OCI-LY3 (cell line): ENCODE data around the gene SLC28A2.
"Not testable (repeated sequence)": the region's sequence is repeated elsewhere in the genome, so short reads cannot be mapped to it uniquely, and the experiment has no call there.

ENCODE experiments used
- H2AFZ ChIP-seq: fragments of 200-600, 300-600 bp; shearing (Covaris generic); 2 replicates; pipeline ENCODE4 v1.6.0; 2014; ENCODE audit warnings: antibody characterized with exemption, low read depth, low read length
- H3K27ac ChIP-seq: fragments of 200-600, 300-600 bp; sonication (generic); 2 replicates; pipeline ENCODE4 v1.5.1; 2014; ENCODE audit warnings: mild to moderate bottlenecking, low read length, moderate library complexity, mixed read lengths
- H3K27me3 ChIP-seq: fragments of 200-600, 300-600 bp; sonication (generic); 2 replicates; pipeline ENCODE4 v1.6.1; 2014; ENCODE audit warnings: low read depth, low read length, mixed read lengths
- H3K36me3 ChIP-seq: fragments of 200-600, 300-600 bp; sonication (generic); replicated peaks from 2 replicates; pipeline ENCODE3; 2014; ENCODE audit warnings: low read depth, low read length, mixed read lengths
- H3K4me1 ChIP-seq: fragments of 300-600, 200-600 bp; sonication (generic); 2 replicates; pipeline ENCODE4 v1.6.1; 2014; ENCODE audit warnings: low read length, mixed read lengths
- H3K4me2 ChIP-seq: fragments of 200-600, 300-600 bp; sonication (generic); 2 replicates; pipeline ENCODE4 v1.6.1; 2014; ENCODE audit warnings: low read length, mixed read lengths
- H3K4me3 ChIP-seq: fragments of 300-600, 200-600 bp; sonication (generic); 2 replicates; pipeline ENCODE4 v1.5.1; 2014; ENCODE audit warnings: antibody characterized with exemption, mild to moderate bottlenecking, low read length, moderate library complexity
- H3K79me2 ChIP-seq: fragments of 300-600, 200-600 bp; shearing (Covaris generic); 2 replicates; pipeline ENCODE4 v1.6.1; 2014; ENCODE audit warnings: mild to moderate bottlenecking, low read length, mixed read lengths
- H3K9ac ChIP-seq: fragments of 300-600, 200-600 bp; shearing (Covaris generic); 2 replicates; pipeline ENCODE4 v1.6.0; 2014; ENCODE audit warnings: mild to moderate bottlenecking, low read length, moderate library complexity
- H3K9me3 ChIP-seq: fragments of 200-600, 300-600 bp; shearing (Covaris generic); 2 replicates; pipeline ENCODE4 v1.6.1; 2014; ENCODE audit warnings: low read length, mixed read lengths; ENCODE audit not compliant: insufficient read depth
- H4K20me1 ChIP-seq: fragments of 200-600, 300-600 bp; sonication (generic); 2 replicates; pipeline ENCODE4 v1.6.1; 2016; ENCODE audit warnings: low read length, mixed read lengths; ENCODE audit not compliant: insufficient read depth
- CTCF ChIP-seq: fragments of 200-600, 300-600 bp; sonication (generic); IDR thresholded peaks from 2 replicates; pipeline ENCODE4 v1.5.1; 2014; ENCODE audit warnings: antibody characterized with exemption, low read length, low read depth
- EZH2phosphoT487 ChIP-seq: fragments of 200-600 bp; shearing (Covaris generic); IDR thresholded peaks from 2 replicates; pipeline ENCODE4 v1.6.1; 2018; ENCODE audit warnings: antibody characterized with exemption, mixed run types, low read depth

The SLC28A2 gene

GRCh38 chr15:45234562-45235235 is 17.3 kb upstream of the SLC28A2 start:
- Histone ChIP-seq H3K27me3 (no peaks in the 10 kb centered on the region), H3K9me3 (0 out of 2 replicates have a peak, but pooled peaks cover 2% of the 10 kb centered on the region), H3K4me1 (peaks cover 7% of the 10 kb centered on the region), H3K4me3 (no peak overlapping the region), H3K9ac (no peak overlapping the region), H4K20me1 (no peaks in the 10 kb centered on the region), H3K79me2 (no peaks in the 10 kb centered on the region), H2AFZ (no peak overlapping the region), H3K4me2 (no peak overlapping the region), H3K27ac (no peak overlapping the region), H3K36me3 (no peaks in the 10 kb centered on the region)
- TF ChIP-seq CTCF, result no peak
- no peak for TF ChIP-seq EZH2phosphoT487

GRCh38 chr15:45236806-45237205 is 15.2 kb upstream of the SLC28A2 start:
- H3K9me3 ChIP-seq, H2AFZ ChIP-seq: not testable (repeated sequence)

GRCh38 chr15:45242289-45242688 is 9.7 kb upstream of the SLC28A2 start:
- no peaks in the 10 kb centered on the region for H4K20me1 ChIP-seq
- no peak overlapping the region for H3K4me3 ChIP-seq
- no peaks in the 10 kb centered on the region for H3K36me3 ChIP-seq
- no peaks in the 10 kb centered on the region for H3K27me3 ChIP-seq
- no peak overlapping the region for H3K9ac ChIP-seq
- no peaks in the 10 kb centered on the region for H3K79me2 ChIP-seq
- no peak overlapping the region for H3K27ac ChIP-seq
- no peak overlapping the region for H2AFZ ChIP-seq
- no peak for TF ChIP-seq EZH2phosphoT487
- TF ChIP-seq CTCF, result no peak
- peaks cover 30% of the 10 kb centered on the region for H3K9me3 ChIP-seq
- no peak overlapping the region for H3K4me2 ChIP-seq
- no peaks in the 10 kb centered on the region for H3K4me1 ChIP-seq

More at GRCh38 chr15:45236806-45237205, 15.2 kb upstream of the SLC28A2 start:
- not testable (repeated sequence) for H4K20me1 ChIP-seq, H3K79me2 ChIP-seq, H3K4me3 ChIP-seq, H3K36me3 ChIP-seq, H3K4me2 ChIP-seq, H3K9ac ChIP-seq, H3K4me1 ChIP-seq, H3K27ac ChIP-seq, H3K27me3 ChIP-seq

GRCh38 chr15:45249125-45249780 is 2.8 kb upstream of the SLC28A2 start:
- TF ChIP-seq CTCF (no peak), EZH2phosphoT487 (no peak)
- peaks cover 6% of the 10 kb centered on the region; the same call in 1 of the 2 replicates for H3K9me3 ChIP-seq
- no peak overlapping the region for H3K4me2 ChIP-seq
- no peak overlapping the region for H3K27ac ChIP-seq
- no peak overlapping the region for H2AFZ ChIP-seq
- no peak overlapping the region for H3K4me3 ChIP-seq
- H3K36me3 ChIP-seq, result no peaks in the 10 kb centered on the region
- no peak overlapping the region for H3K9ac ChIP-seq
- no peaks in the 10 kb centered on the region for H3K27me3 ChIP-seq
- H3K79me2 ChIP-seq, result no peaks in the 10 kb centered on the region
- H4K20me1 ChIP-seq, result no peaks in the 10 kb centered on the region
- H3K4me1 ChIP-seq, result no peaks in the 10 kb centered on the region
